Mammary epithelial cell (primary cell): ENCODE measurements around the gene PPP1R12B.
"Not testable (repeated sequence)": the region's sequence is repeated elsewhere in the genome, so short reads cannot be mapped to it uniquely, and the experiment has no call there.

Experiments
- CTCF ChIP-seq, 2 donors: IDR thresholded peaks in 1 of 2; conservative IDR thresholded peaks in 1 of 2; 2 replicates each; pipeline ENCODE4 v1.5.1; 2011 to 2012; ENCODE audit warnings: inconsistent platforms in 2 of 2, low read length in 2 of 2, mild to moderate bottlenecking in 2 of 2, control low read depth in 1 of 2, low read depth in 1 of 2; ENCODE audit not compliant: insufficient read depth in 1 of 2; ENCODE audit errors: extremely low read depth in 1 of 2
- EZH2 ChIP-seq: IDR thresholded peaks from 2 replicates; pipeline ENCODE4 v1.6.1; 2012; ENCODE audit warnings: low read length, inconsistent platforms, borderline replicate concordance

- not testable (repeated sequence) for TF ChIP-seq CTCF (conservative IDR thresholded peaks at IDR 0.05 in 1 of 2, IDR thresholded peaks at IDR 0.05 in 1 of 2; ENCODE audit: extremely low read depth in 1 of 2, insufficient read depth in 1 of 2, low read depth in 1 of 2, low read length in 2 of 2); EZH2
Observed at GRCh38 chr1:202417141-202417540, 68.6 kb downstream of the PPP1R12B start.
